Right lobe of liver (tissue), 4 donors: ENCODE measurements around the gene ALS2.

Source experiments
- CTCF ChIP-seq, 4 donors: fragments of 200-600 bp in 3 of 4; fragments of 450-650 bp in 1 of 4; IDR thresholded peaks; one replicate each; pipeline versions ENCODE4 v1.5.1 to v1.8.0; 2016 to 2022; ENCODE audit warnings: antibody characterized with exemption in 4 of 4, mild to moderate bottlenecking in 2 of 4
- POLR2A ChIP-seq: fragments of 450-650 bp; IDR thresholded peaks from one replicate; pipeline ENCODE4 v1.6.1; 2017; ENCODE audit warnings: antibody characterized with exemption, mild to moderate bottlenecking
- donor health status: DM: no; HTN: no; CAD: no.
- donor health status: DM: no; HTN: no; CAD: no.
- donor health status: DM: no; HTN: yes; CAD: no.

- TF ChIP-seq CTCF (IDR thresholded peaks at IDR 0.05) (no peak), POLR2A (no peak)
These were observed 12.9 kb upstream of the ALS2 start for GRCh38 chr2:201793631-201794030.
